NAMALWA (cell line): ENCODE results near the gene B9D1.
A peak's percentile ranks its signal among the peaks of the same experiment; 100 is the strongest.
"Not testable (repeated sequence)": the region's sequence is repeated elsewhere in the genome, so short reads cannot be mapped to it uniquely, and the experiment has no call there.

Experiments
- DNase-seq: peaks from one replicate; pipeline ENCODE4 v3.0.0-alpha.2; 2015; ENCODE audit warnings: low spot score

The B9D1 gene

GRCh38 chr17:19359151-19359550, 3.4 kb downstream of the B9D1 start:
- no peak for DNase-seq

GRCh38 chr17:19357761-19358160, 4.8 kb downstream of the B9D1 start:
- DNase-seq, result no peak

- no peak for DNase-seq
Observed at GRCh38 chr17:19357351-19357750, 5.2 kb downstream of the B9D1 start.

GRCh38 chr17:19354748-19355147, 7.8 kb downstream of the B9D1 start:
- no peak for DNase-seq

- not testable (repeated sequence) for DNase-seq
Observed at GRCh38 chr17:19353401-19353800, 9.1 kb downstream of the B9D1 start.

GRCh38 chr17:19348806-19349205, 13.7 kb downstream of the B9D1 start:
- DNase-seq, result no peak

GRCh38 chr17:19348081-19348650, 14.4 kb downstream of the B9D1 start:
- no peak for DNase-seq

GRCh38 chr17:19347323-19348080, 15.0 kb downstream of the B9D1 start:
- no peak for DNase-seq

- DNase-seq, result peak; percentile 46
Observed at GRCh38 chr17:19346351-19347255, 15.9 kb downstream of the B9D1 start.

GRCh38 chr17:19345486-19346350, 16.8 kb downstream of the B9D1 start:
- no peak for DNase-seq

GRCh38 chr17:19345067-19345460, 17.5 kb downstream of the B9D1 start:
- DNase-seq, result no peak

- DNase-seq, result no peak
Observed at GRCh38 chr17:19344311-19345066, 18.0 kb downstream of the B9D1 start.

- no peak for DNase-seq
Observed at GRCh38 chr17:19343671-19344151, 18.8 kb downstream of the B9D1 start.

- no peak for DNase-seq
Observed at GRCh38 chr17:19343256-19343630, 19.3 kb downstream of the B9D1 start.

GRCh38 chr17:19342611-19343255, 19.8 kb downstream of the B9D1 start:
- DNase-seq, result no peak

GRCh38 chr17:19341641-19342610, 20.6 kb downstream of the B9D1 start:
- no peak for DNase-seq

- DNase-seq, result no peak
Observed at GRCh38 chr17:19341211-19341631, 21.3 kb downstream of the B9D1 start.

GRCh38 chr17:19339341-19339815, 23.1 kb downstream of the B9D1 start:
- no peak for DNase-seq
